CD4-positive, alpha-beta T cell (primary cell): ENCODE data around the gene LIPM. TPM values are rescaled to one million over a fixed set of nuclear protein-coding genes. Genes with fewer than 3 reads are reported as not detected.

Experiments
- ATAC-seq: fragments of 200-7000 bp; cut with Tn5 transposase; one replicate; pipeline ENCODE4 v1.10.0; 2022; ENCODE audit warnings: mild to moderate bottlenecking; ENCODE audit not compliant: poor library complexity
- CTCF ChIA-PET: fragments of 350-600 bp; sonication (Branson Sonifier 250); formaldehyde crosslinking; loops from one replicate; lab custom pipeline; 2021; ENCODE audit warnings: antibody characterized with exemption, inconsistent platforms; lab: Charles Lee
- POLR2A ChIA-PET: fragments of 350-600 bp; sonication (Branson Sonifier 250); formaldehyde crosslinking; loops from one replicate; lab custom pipeline; 2021; ENCODE audit warnings: antibody characterized with exemption, inconsistent platforms; lab: Charles Lee
- DNase-seq, 14 experiments: peaks; one replicate each; pipeline ENCODE4 v3.0.0-alpha.2; 2013 to 2020; ENCODE audit warnings: mixed read lengths in 2 of 14
- H3K27ac ChIP-seq, 2 donors: one replicate each; pipeline versions ENCODE4 v1.5.1 to v1.7.0; 2013; ENCODE audit warnings: low read length in 2 of 2, low read depth in 1 of 2, mild to moderate bottlenecking in 1 of 2
- H3K27me3 ChIP-seq, 2 experiments: 1 replicate in 1 of 2; 2 replicates in 1 of 2; pipeline versions ENCODE4 v1.6.1 to v1.7.0; 2013; ENCODE audit warnings: low read length in 2 of 2, control low read depth in 1 of 2, mild to moderate bottlenecking in 1 of 2, moderate library complexity in 1 of 2; ENCODE audit not compliant: insufficient read depth in 2 of 2, control insufficient read depth in 1 of 2
- H3K36me3 ChIP-seq: one replicate; pipeline ENCODE4 v1.6.1; 2013; ENCODE audit warnings: low read length, control low read depth; ENCODE audit not compliant: insufficient read depth
- H3K4me1 ChIP-seq: one replicate; pipeline ENCODE4 v1.6.1; 2013; ENCODE audit warnings: low read length, control low read depth; ENCODE audit not compliant: insufficient read depth
- H3K4me3 ChIP-seq: one replicate; pipeline ENCODE4 v1.5.1; 2013; ENCODE audit warnings: mild to moderate bottlenecking, low read length, moderate library complexity
- H3K9me3 ChIP-seq, 2 experiments: 1 replicate in 1 of 2; 2 replicates in 1 of 2; pipeline versions ENCODE4 v1.6.1 to v1.7.0; 2013; ENCODE audit warnings: low read length in 2 of 2, mild to moderate bottlenecking in 2 of 2, control low read depth in 1 of 2, moderate library complexity in 1 of 2; ENCODE audit not compliant: control insufficient read depth in 1 of 2, insufficient read depth in 1 of 2
- H3K27ac Mint-ChIP-seq: one replicate; pipeline ENCODE4 v1.8.0; 2020; ENCODE audit warnings: mixed read lengths
- H3K27me3 Mint-ChIP-seq: one replicate; pipeline ENCODE4 v1.8.0; 2021; ENCODE audit warnings: mixed read lengths
- H3K36me3 Mint-ChIP-seq: one replicate; pipeline ENCODE4 v1.8.0; 2021; ENCODE audit warnings: low read depth, mixed read lengths
- H3K4me1 Mint-ChIP-seq: one replicate; pipeline ENCODE4 v1.8.0; 2021; ENCODE audit warnings: low read depth, mixed read lengths
- H3K4me3 Mint-ChIP-seq: one replicate; pipeline ENCODE4 v1.8.0; 2020; ENCODE audit warnings: mild to moderate bottlenecking, mixed read lengths
- H3K9me3 Mint-ChIP-seq: one replicate; pipeline ENCODE4 v1.8.0; 2020; ENCODE audit warnings: mixed read lengths
- CTCF ChIP-seq: fragments of 200-600 bp; IDR thresholded peaks from one replicate; pipeline ENCODE4 v1.8.0; 2022; ENCODE audit warnings: antibody characterized with exemption, mild to moderate bottlenecking
- intact Hi-C, 2 experiments: fragments of 100-400 bp; cut with DNase I in 1 of 2; cut with micrococcal nuclease in 1 of 2; formaldehyde crosslinking; loops; one replicate each; pipeline versions ENCODE4 v1.15.1 to v1.9.0; 2023 to 2025; cut with DNase I, micrococcal nuclease
- polyA plus RNA-seq, 2 donors: library from polyadenylated mRNA; unstranded; fragments of 120-200 nt; gene quantifications; one replicate each; pipeline ENCODE4 v1.2.1, GENCODE V29; 2013
- total RNA-seq, 174 experiments: library from RNA in 2 of 174; stranded (reverse) in 2 of 174; gene quantifications; one replicate each; pipeline ENCODE4 v1.2.3 and lab custom pipeline; 2021 to 2026

Gene LIPM
- total RNA-seq = not detected
- polyA plus RNA-seq (2013, experiment 1 of 2) = not detected
- not detected for polyA plus RNA-seq (2013, experiment 2 of 2)
- total RNA-seq (lab: John Stamatoyannopoulos, UW) = 0 to 0.18 (median 0) reads per million in 172 experiments

GRCh38 chr10:88802523-88803285 is at the start of gene LIPM:
LIPM (plus strand) TSS chr10:88802730; CDS start chr10:88802897, 167 bp downstream.
- no peaks in the 10 kb centered on the region for H3K36me3 Mint-ChIP-seq
- CTCF ChIA-PET = interaction anchor here (1.0 kb wide), 1 partner anchor 23 kb away, joined by 3 read pairs; no protein-coding TSS in a partner anchor
- no peaks in the 10 kb centered on the region for H3K27me3 Mint-ChIP-seq
- H3K4me3 Mint-ChIP-seq = no peak within 1 kb of the TSS
- Histone ChIP-seq H3K27ac (no peak within 1 kb of the TSS), H3K9me3 (no peaks in the 10 kb centered on the region), H3K4me1 (no peaks in the 10 kb centered on the region), H3K27me3 (no peaks in the 10 kb centered on the region), H3K4me3 (no peak within 1 kb of the TSS), H3K36me3 (no peaks in the 10 kb centered on the region)
- DNase-seq = no peak
- no peak within 1 kb of the TSS for H3K27ac Mint-ChIP-seq
- POLR2A ChIA-PET = no interaction called here
- intact Hi-C loops = loop anchor here in 1 of 2 experiments (10.0 kb wide), 1 partner anchor 228 kb away; no protein-coding TSS in a partner anchor
- no peaks in the 10 kb centered on the region for H3K9me3 Mint-ChIP-seq
- no peaks in the 10 kb centered on the region for H3K4me1 Mint-ChIP-seq
- TF ChIP-seq CTCF = no peak
- ATAC-seq = no peak

- POLR2A ChIA-PET = no interaction called here
- no peaks in the 10 kb centered on the region for H3K9me3 Mint-ChIP-seq
- DNase-seq (no peak), ATAC-seq (no peak)
- no peak overlapping the region for H3K4me3 Mint-ChIP-seq
- no peaks in the 10 kb centered on the region for H3K4me1 Mint-ChIP-seq
- no peaks in the 10 kb centered on the region for H3K27me3 Mint-ChIP-seq
- no peak for TF ChIP-seq CTCF
- CTCF ChIA-PET = no interaction called here
- no peak overlapping the region for H3K4me3 ChIP-seq
- H3K27ac Mint-ChIP-seq = no peak overlapping the region
- intact Hi-C loops = no loop called here
- H3K4me1 ChIP-seq = no peaks in the 10 kb centered on the region
- H3K36me3 ChIP-seq = no peaks in the 10 kb centered on the region
- no peaks in the 10 kb centered on the region for H3K27me3 ChIP-seq
- H3K36me3 Mint-ChIP-seq = no peaks in the 10 kb centered on the region
- H3K9me3 ChIP-seq = no peaks in the 10 kb centered on the region
- no peak overlapping the region for H3K27ac ChIP-seq
Observed at GRCh38 chr10:88754287-88754686, 48.2 kb upstream of the LIPM start.

GRCh38 chr10:88755753-88756152 is 46.8 kb upstream of the LIPM start:
- no peak overlapping the region for H3K27ac ChIP-seq
- no peaks in the 10 kb centered on the region for H3K9me3 Mint-ChIP-seq
- H3K27ac Mint-ChIP-seq = no peak overlapping the region
- H3K4me3 ChIP-seq = no peak overlapping the region
- ChIA-PET POLR2A (no interaction called here), CTCF (interaction anchor here (1.2 kb wide), 1 partner anchor 9 kb away, joined by 3 read pairs; no protein-coding TSS in a partner anchor)
- H3K4me1 ChIP-seq = peaks cover 3% of the 10 kb centered on the region
- H3K4me3 Mint-ChIP-seq = no peak overlapping the region
- intact Hi-C loops = no loop called here
- no peaks in the 10 kb centered on the region for H3K9me3 ChIP-seq
- H3K36me3 Mint-ChIP-seq = no peaks in the 10 kb centered on the region
- H3K36me3 ChIP-seq = no peaks in the 10 kb centered on the region
- H3K27me3 ChIP-seq = no peaks in the 10 kb centered on the region
- H3K27me3 Mint-ChIP-seq = no peaks in the 10 kb centered on the region
- DNase-seq = peak in 2 of 14 experiments; percentile 34 to 49
- peaks cover 6% of the 10 kb centered on the region for H3K4me1 Mint-ChIP-seq
- TF ChIP-seq CTCF = no peak
- no peak for ATAC-seq
